Dermis blood vessel endothelial cell (primary cell): ENCODE results near the gene CCT8L2. TPM values are rescaled to one million over a fixed set of nuclear protein-coding genes. Genes with fewer than 3 reads are reported as not detected.
A peak's percentile ranks its signal among the peaks of the same experiment; 100 is the strongest.
"Not testable (repeated sequence)": the region's sequence is repeated elsewhere in the genome, so short reads cannot be mapped to it uniquely, and the experiment has no call there.

Source experiments
- DNase-seq: peaks from one replicate; pipeline ENCODE4 v3.0.0; 2010
- total RNA-seq: library from RNA; depleted of rRNA; stranded (reverse); fragments of >200 nt; gene quantifications from 2 replicates; pipeline ENCODE4 v1.2.3, GENCODE V29; 2014

Gene CCT8L2
- total RNA-seq, result not detected in 2 replicates

- DNase-seq, result not testable (repeated sequence)
Observed at GRCh38 chr22:16592710-16593109, at the start of gene CCT8L2. Gene CCT8L2, minus strand, starts transcription at chr22:16592810. Its CDS starts 260 bp downstream, at chr22:16592550.

DNA sequence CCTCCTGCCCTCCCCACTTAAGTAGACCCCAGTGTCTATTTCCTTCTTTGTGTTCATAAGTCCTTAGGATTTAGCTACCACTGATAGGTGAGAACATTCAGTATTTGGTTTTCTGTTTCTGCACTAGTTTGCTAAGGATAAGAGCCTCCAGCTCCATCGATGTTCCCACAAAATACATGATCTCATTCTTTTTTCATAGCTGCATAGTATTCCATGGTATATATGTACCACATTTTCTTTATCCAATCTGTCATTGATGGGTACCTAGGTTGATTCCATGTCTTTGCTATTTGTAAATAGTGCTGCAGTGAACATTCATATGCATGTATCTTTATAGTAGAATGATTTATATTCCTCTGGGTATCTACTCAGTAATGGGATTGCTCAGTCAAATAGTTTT lies 42.8 kb upstream of the CCT8L2 start:
- not testable (repeated sequence) for DNase-seq

DNA sequence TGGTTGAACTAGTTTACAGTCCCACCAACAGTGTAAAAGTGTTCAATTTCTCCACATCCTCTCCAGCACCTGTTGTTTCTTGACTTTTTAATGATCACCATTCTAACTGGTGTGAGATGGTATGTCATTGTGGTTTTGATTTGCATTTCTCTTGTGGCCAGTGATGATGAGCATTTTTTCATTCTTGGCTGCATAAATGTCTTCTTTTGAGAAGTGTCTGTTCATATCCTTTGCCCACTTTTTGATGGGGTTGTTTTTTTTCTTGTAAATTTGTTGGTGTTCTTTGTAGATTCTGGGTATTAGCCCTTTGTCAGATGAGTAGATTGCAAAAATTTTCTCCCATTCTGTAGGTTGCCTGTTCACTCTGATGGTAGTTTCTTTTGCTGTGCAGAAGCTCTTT lies 41.5 kb upstream of the CCT8L2 start:
- DNase-seq, result not testable (repeated sequence)

DNA sequence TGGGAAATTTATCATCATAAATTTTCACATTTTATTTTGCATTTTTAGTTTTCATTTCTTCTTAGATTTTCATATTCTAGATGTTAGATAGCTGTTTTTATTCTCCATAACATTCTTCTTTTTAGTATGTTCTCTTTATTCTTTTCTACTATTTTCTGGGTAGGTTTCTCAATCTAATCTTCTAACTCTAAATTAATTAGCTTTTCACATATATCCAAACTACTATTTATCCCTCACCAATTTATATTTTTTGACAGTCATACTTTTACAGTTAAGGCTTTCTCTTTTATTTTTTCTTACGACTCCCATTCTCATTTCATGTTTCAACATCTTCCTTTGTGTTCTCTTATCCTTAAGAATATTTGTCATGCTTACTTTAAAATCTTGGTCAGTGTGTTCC lies 35.9 kb upstream of the CCT8L2 start:
- DNase-seq, result not testable (repeated sequence)

DNA sequence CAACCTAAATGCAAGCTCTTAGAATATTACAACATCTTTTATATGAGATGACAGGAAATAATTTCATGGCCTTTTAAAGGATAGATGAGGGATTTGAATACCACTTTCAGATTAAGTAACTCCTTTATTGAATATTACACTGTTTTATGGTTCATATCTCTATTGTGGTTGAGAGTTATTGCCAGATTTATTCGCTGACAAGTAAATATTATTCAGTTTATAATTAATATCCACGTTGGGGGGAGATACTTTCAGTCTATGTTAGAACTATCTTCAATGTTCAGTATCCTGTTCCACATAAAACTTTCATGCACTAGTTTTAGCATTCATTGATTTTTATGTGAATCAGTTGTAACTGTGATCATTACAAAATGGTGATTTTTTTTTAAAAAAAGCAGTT lies 32.4 kb upstream of the CCT8L2 start:
- not testable (repeated sequence) for DNase-seq

GRCh38 chr22:16623595-16623994 lies 31.0 kb upstream of the CCT8L2 start:
- not testable (repeated sequence) for DNase-seq

DNA sequence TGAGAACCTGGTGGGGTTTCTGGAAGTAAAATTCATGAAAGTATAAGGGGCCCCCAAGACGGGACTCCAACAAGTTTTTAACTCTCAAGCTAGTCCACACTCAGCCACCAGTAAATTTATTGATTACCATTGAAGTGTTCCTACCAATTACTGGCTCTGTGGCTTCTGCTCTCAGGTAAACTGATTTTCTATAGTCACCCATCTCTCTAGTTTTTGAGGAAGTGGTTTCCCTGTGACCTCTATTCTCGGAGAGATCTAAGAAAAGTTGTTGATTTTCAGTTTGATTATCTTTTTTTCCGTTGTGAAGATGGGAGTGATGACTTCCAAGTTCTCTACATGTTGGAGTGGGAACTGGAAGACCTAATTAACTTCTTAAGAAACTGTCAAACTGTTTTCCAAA lies 24.9 kb upstream of the CCT8L2 start:
- not testable (repeated sequence) for DNase-seq

- not testable (repeated sequence) for DNase-seq
Observed at GRCh38 chr22:16616390-16616938, 23.9 kb upstream of the CCT8L2 start.

- not testable (repeated sequence) for DNase-seq
Observed at GRCh38 chr22:16615606-16616245, 23.1 kb upstream of the CCT8L2 start.

GRCh38 chr22:16609548-16610261 lies 17.1 kb upstream of the CCT8L2 start:
- no peak for DNase-seq

DNA sequence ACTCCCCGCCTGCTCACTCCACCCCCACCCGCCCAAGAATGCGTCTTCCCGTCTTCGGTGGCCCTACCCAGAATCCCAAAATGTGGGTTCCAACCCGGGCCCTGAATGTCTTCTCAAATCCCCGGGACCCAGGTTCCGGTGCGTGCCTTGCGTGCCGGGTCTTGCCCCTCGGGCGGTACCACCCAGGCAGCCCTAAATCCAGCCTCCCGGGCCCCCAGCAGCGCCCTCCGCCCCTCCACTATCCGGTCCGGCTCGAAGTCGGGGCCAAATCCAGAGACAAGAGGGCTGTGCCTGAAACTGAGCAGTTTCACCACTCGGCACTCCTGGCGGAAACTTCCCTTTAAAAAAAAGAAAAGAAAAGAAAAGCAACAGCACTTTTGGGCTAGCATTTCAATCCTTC lies 16.3 kb upstream of the CCT8L2 start:
- no peak for DNase-seq

DNA sequence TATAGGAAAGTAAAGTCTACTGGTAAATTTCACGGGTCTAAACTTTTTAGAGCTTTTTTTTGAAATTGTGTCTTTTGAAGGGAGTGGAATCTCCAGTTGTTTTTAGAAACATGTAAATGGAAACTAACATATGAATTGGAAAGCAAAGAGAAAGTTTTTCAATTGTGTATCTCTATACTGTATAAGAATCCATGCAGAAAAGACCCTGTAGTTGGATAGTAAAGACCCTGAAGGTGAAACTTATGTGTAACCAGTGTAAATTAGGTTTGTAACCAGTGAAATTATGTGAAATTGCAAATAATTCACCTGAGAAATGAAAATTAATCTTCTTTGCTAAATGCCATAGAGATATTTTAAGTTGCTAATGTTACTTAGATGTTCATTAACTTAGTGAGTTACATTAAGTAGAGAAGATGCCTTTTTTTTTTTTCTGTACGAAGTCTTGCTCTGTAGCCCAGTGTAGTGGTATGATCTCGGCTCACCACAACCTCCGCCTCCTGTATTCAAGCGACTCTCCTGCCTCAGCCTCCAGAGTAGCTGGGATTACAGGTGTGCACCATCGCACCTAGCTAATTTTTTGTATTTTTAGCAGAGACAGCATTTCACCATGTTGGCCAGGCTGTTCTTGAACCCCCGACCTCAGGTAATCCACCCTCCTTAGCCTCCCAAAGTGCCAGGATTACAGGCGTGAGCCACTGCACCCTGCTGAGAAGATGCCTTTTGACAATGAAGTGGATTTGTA lies 11.8 kb upstream of the CCT8L2 start:
- not testable (repeated sequence) for DNase-seq

- not testable (repeated sequence) for DNase-seq
Observed at GRCh38 chr22:16603770-16604242, 11.2 kb upstream of the CCT8L2 start.

GRCh38 chr22:16603448-16603768 lies 10.8 kb upstream of the CCT8L2 start:
- DNase-seq, result no peak

- DNase-seq, result not testable (repeated sequence)
Observed at GRCh38 chr22:16602728-16603447, 10.3 kb upstream of the CCT8L2 start.

DNA sequence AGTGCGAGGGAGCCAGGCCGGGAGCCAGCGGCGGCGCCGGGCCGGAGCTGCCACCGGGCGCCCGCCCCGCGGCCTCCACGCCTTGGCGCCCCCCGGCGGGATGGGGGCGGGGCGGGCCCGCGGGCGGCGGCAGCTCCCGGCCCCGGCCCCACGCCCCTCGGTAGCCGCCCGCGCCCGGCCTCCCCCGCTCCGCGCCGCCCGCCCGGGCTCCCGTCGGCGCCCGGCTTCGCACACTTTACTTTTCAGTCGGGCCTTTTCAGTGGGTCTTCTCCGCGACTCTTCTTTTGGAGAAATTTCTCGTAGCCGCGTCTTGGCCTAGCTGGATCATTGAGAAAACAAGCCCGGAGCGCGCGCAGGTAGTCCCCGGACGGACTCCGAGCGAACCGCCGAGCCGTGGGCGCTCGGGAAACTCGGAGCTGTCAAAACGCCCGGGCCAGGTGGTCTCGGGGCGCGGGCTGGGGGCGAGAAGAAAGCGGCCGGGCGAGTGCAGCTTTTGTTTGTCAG lies 9.7 kb upstream of the CCT8L2 start:
- not testable (repeated sequence) for DNase-seq

DNA sequence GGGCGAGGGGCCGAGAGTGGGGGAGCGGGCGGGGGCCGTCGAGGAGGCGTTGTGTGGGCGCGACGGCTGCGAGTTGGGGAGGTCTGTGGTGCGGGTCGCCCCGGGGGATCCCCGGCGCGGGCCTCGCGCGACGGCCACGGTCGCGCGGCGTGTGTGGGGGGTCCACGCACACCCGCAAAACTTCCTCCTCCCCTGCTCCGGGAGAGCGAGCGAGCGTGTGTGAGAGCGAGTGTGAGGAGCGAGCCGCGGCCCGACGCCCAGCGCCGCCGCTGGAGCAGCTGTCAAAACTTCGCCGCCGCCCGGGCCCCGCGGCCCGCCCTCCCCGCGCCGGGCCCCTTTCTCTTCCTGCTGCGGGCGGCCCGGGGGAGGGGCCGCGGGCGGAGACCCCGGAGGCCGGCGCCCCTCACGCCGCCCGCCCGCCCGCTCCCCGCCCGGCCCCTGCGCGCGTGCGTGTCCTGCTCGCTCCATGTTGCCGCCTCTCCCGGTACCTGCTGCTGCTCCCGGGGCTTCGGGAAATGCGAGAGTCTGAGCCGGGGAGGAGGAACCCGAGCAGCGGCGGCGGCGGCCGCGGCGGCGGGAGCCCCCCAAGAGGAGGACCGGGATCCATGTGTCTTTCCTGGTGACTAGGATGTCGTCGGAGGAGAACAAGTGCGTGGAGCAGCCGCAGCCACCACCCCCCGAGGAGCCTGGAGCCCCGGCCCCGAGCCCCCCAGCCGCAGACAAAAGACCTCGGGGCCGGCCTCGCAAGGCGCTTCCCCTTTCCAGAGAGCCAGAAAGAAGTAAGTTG lies 9.0 kb upstream of the CCT8L2 start:
- no peak for DNase-seq

DNA sequence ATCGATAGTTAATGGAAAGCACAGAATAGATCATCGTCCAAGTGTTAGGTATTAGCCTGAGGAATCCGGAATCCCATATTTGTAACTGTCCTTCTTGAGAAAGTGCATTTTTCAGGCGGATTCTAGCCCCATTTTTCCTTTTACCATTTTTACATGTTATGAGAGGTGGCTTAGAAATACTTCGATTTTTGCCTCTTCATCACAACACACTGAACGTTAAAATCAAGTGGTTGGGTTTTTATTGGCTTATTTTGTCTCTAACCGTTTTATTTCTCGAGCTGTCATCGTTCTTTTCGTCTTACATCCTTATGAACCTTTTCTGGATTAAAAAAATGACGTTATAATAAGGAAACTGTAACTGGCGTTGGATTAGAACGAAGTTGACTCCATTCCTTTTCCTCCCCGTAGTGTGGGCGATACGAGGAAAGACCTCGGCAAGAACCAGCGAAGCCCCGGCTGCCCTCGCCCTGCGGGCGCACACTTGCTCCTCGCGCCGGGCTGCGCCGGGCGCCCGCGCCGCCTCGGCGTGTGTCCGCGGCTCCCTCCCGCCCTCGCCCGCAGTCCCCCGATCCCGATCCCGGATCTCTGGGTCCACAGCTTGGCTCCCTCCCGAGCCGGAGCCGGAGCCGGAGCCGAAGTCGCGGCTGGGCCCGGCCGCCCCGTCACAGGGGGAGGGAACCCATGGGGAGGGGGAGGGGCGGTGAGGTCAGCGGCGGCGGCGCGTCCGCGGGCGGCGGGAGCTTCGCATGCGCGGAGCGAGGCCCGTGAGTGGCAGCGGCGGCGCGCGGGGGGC lies 8.2 kb upstream of the CCT8L2 start:
- DNase-seq, result peak; percentile 0

- not testable (repeated sequence) for DNase-seq
Observed at GRCh38 chr22:16599648-16600047, 7.0 kb upstream of the CCT8L2 start.

GRCh38 chr22:16595251-16595650 lies 2.6 kb upstream of the CCT8L2 start:
- not testable (repeated sequence) for DNase-seq

- DNase-seq, result no peak
Observed at GRCh38 chr22:16594026-16594425, 1.4 kb upstream of the CCT8L2 start.
